ENCODE data around the gene PITPNC1.

Gene PITPNC1

GRCh38 chr17:67360880-67361279 is 16.2 kb upstream of the PITPNC1 start:
- DNase-seq (ENCODE audit: low read depth) = no peak
- no peak overlapping the region for H3K4me3 ChIP-seq (replicated peaks; ENCODE audit: low read depth, low read length)
- TF ChIP-seq CTCF (IDR thresholded peaks at IDR 0.05; ENCODE audit: low read length, missing control alignments) = no peak

GRCh38 chr17:67362173-67362572 is 14.9 kb upstream of the PITPNC1 start:
- no peak overlapping the region for H3K4me3 ChIP-seq (replicated peaks; ENCODE audit: low read depth, low read length)
- no peak for DNase-seq (ENCODE audit: low read depth)
- TF ChIP-seq CTCF (IDR thresholded peaks at IDR 0.05; ENCODE audit: low read length, missing control alignments) = no peak

- TF ChIP-seq CTCF (IDR thresholded peaks at IDR 0.05; ENCODE audit: low read length, missing control alignments) = no peak
These were observed 12.0 kb upstream of the PITPNC1 start for GRCh38 chr17:67364847-67365737.

GRCh38 chr17:67365738-67366192 is 11.3 kb upstream of the PITPNC1 start:
- peak; percentile 71 for DNase-seq (ENCODE audit: low read depth)
- no peak for TF ChIP-seq CTCF (IDR thresholded peaks at IDR 0.05; ENCODE audit: low read length, missing control alignments)

More at GRCh38 chr17:67364847-67365737, 12.0 kb upstream of the PITPNC1 start:
- peak overlapping the region; percentile 99 for H3K4me3 ChIP-seq (replicated peaks; ENCODE audit: low read depth, low read length)
- no peak for DNase-seq (ENCODE audit: low read depth)

GRCh38 chr17:67366193-67367157 is 10.6 kb upstream of the PITPNC1 start, which contains the start of gene PSMD12:
TSS of gene PSMD12 (minus strand) at chr17:67366577. CDS start at chr17:67366519, 58 bp downstream.
- TF ChIP-seq CTCF (IDR thresholded peaks at IDR 0.05; ENCODE audit: low read length, missing control alignments) = no peak
- DNase-seq (ENCODE audit: low read depth) = peak; percentile 92
- peak within 1 kb of the TSS; percentile 99 for H3K4me3 ChIP-seq (replicated peaks; ENCODE audit: low read depth, low read length)

More at GRCh38 chr17:67365738-67366192, 11.3 kb upstream of the PITPNC1 start:
- H3K4me3 ChIP-seq (replicated peaks; ENCODE audit: low read depth, low read length) = peak overlapping the region; percentile 99

- TF ChIP-seq CTCF (IDR thresholded peaks at IDR 0.05; ENCODE audit: low read length, missing control alignments) = no peak
- no peak overlapping the region for H3K4me3 ChIP-seq (replicated peaks; ENCODE audit: low read depth, low read length)
- no peak for DNase-seq (ENCODE audit: low read depth)
These were observed 7.4 kb upstream of the PITPNC1 start for GRCh38 chr17:67369676-67370075.
